GM12872 (cell line): ENCODE data around the gene DNAJC6.

ENCODE experiments used
- CTCF ChIP-seq: IDR thresholded peaks from 3 replicates; pipeline ENCODE4 v1.5.1; 2011; ENCODE audit warnings: low read depth, mild to moderate bottlenecking, low read length, moderate library complexity; ENCODE audit not compliant: insufficient read depth

The DNAJC6 gene

GRCh38 chr1:65308781-65309303 is 501 bp upstream of the DNAJC6 start:
- TF ChIP-seq CTCF: no peak

- TF ChIP-seq CTCF: no peak
These were observed 790 bp downstream of the DNAJC6 start for GRCh38 chr1:65310078-65310587.

- no peak for TF ChIP-seq CTCF
These were observed 2.4 kb downstream of the DNAJC6 start for GRCh38 chr1:65311760-65312159.

- no peak for TF ChIP-seq CTCF
These were observed 6.9 kb downstream of the DNAJC6 start for GRCh38 chr1:65316233-65316632.

- TF ChIP-seq CTCF: no peak
These were observed 8.7 kb downstream of the DNAJC6 start for GRCh38 chr1:65317866-65318653.

GRCh38 chr1:65319141-65319540 is 9.8 kb downstream of the DNAJC6 start:
- TF ChIP-seq CTCF: no peak

- no peak for TF ChIP-seq CTCF
These were observed 10.4 kb downstream of the DNAJC6 start for GRCh38 chr1:65319754-65320153.
